Liver (tissue), 9 donors: ENCODE results near the gene PCNX4. TPM values are rescaled to one million over a fixed set of nuclear protein-coding genes. Genes with fewer than 3 reads are reported as not detected.
A peak's percentile ranks its signal among the peaks of the same experiment; 100 is the strongest.

Experiments
- DNase-seq: peaks from one replicate; pipeline ENCODE4 v3.0.0-alpha.2; 2017; ENCODE audit warnings: low spot score
- H3K27ac ChIP-seq, 2 donors: one replicate each; pipeline ENCODE4 v1.7.0; 2013; ENCODE audit warnings: inconsistent platforms in 2 of 2, low read length in 2 of 2, control low read depth in 1 of 2, low read depth in 1 of 2, mild to moderate bottlenecking in 1 of 2
- H3K27me3 ChIP-seq, 4 donors: one replicate each; pipeline versions ENCODE4 v1.6.1 to v1.7.0; 2013; ENCODE audit warnings: low read length in 3 of 4, inconsistent platforms in 1 of 4, mild to moderate bottlenecking in 1 of 4, moderate library complexity in 1 of 4; ENCODE audit not compliant: control insufficient read depth in 4 of 4, insufficient read depth in 4 of 4
- H3K36me3 ChIP-seq, 4 donors: one replicate each; pipeline versions ENCODE4 v1.6.1 to v1.7.0; 2013; ENCODE audit warnings: low read length in 3 of 4, mild to moderate bottlenecking in 3 of 4, low read depth in 1 of 4, moderate library complexity in 1 of 4; ENCODE audit not compliant: control insufficient read depth in 4 of 4, insufficient read depth in 3 of 4
- H3K4me1 ChIP-seq, 4 donors: one replicate each; pipeline versions ENCODE4 v1.6.1 to v1.7.0; 2013; ENCODE audit warnings: low read length in 3 of 4, mild to moderate bottlenecking in 3 of 4, moderate library complexity in 1 of 4; ENCODE audit not compliant: control insufficient read depth in 4 of 4, insufficient read depth in 4 of 4
- H3K4me3 ChIP-seq, 3 donors: one replicate each; pipeline versions ENCODE4 v1.6.1 to v1.7.0; 2013; ENCODE audit warnings: low read length in 3 of 3, control low read depth in 1 of 3, low read depth in 1 of 3, mild to moderate bottlenecking in 1 of 3
- H3K9ac ChIP-seq, 2 donors: one replicate each; pipeline ENCODE4 v1.7.0; 2013; ENCODE audit warnings: low read length in 2 of 2, mild to moderate bottlenecking in 2 of 2, moderate library complexity in 2 of 2, control low read depth in 1 of 2, low read depth in 1 of 2
- H3K9me3 ChIP-seq, 4 donors: one replicate each; pipeline versions ENCODE4 v1.6.1 to v1.7.0; 2013; ENCODE audit warnings: low read length in 3 of 4; ENCODE audit not compliant: control insufficient read depth in 4 of 4
- CTCF ChIP-seq: fragments of 150-350 bp; IDR thresholded peaks from 2 replicates; pipeline ENCODE4 v1.5.1; 2017; ENCODE audit warnings: improper control_type of control experiment, low read depth, low read length; ENCODE audit not compliant: missing input control
- EGR1 ChIP-seq, 2 donors: IDR thresholded peaks; 2 replicates each; pipeline ENCODE4 v1.6.1; 2016 to 2018; ENCODE audit warnings: antibody characterized with exemption in 2 of 2, low read depth in 2 of 2
- FOXA1 ChIP-seq: IDR thresholded peaks from 2 replicates; pipeline ENCODE4 v1.6.1; 2016; ENCODE audit warnings: antibody characterized with exemption
- FOXA2 ChIP-seq: IDR thresholded peaks from 2 replicates; pipeline ENCODE4 v1.6.1; 2016; ENCODE audit warnings: antibody characterized with exemption
- GABPA ChIP-seq, 2 donors: IDR thresholded peaks in 1 of 2; conservative IDR thresholded peaks in 1 of 2; 2 replicates each; pipeline ENCODE4 v1.6.1; 2016; ENCODE audit warnings: antibody characterized with exemption in 2 of 2, mild to moderate bottlenecking in 1 of 2, moderate library complexity in 1 of 2
- HNF4A ChIP-seq, 2 donors: conservative IDR thresholded peaks; 2 replicates each; pipeline ENCODE4 v1.6.1; 2016; ENCODE audit warnings: antibody characterized with exemption in 2 of 2, mild to moderate bottlenecking in 2 of 2
- JUND ChIP-seq, 2 donors: IDR thresholded peaks; 2 replicates each; pipeline ENCODE4 v1.6.1; 2016; ENCODE audit warnings: antibody characterized with exemption in 2 of 2
- MAX ChIP-seq: IDR thresholded peaks from 2 replicates; pipeline ENCODE4 v1.6.1; 2016; ENCODE audit warnings: antibody characterized with exemption
- NR2F2 ChIP-seq: IDR thresholded peaks from 2 replicates; pipeline ENCODE4 v1.6.1; 2016; ENCODE audit warnings: antibody characterized with exemption
- RXRA ChIP-seq, 2 donors: IDR thresholded peaks; 2 replicates each; pipeline ENCODE4 v1.6.1; 2017 to 2018; ENCODE audit warnings: antibody characterized with exemption in 2 of 2, mild to moderate bottlenecking in 1 of 2
- SP1 ChIP-seq: IDR thresholded peaks from 2 replicates; pipeline ENCODE4 v1.6.1; 2018; ENCODE audit warnings: antibody characterized with exemption, mild to moderate bottlenecking
- TAF1 ChIP-seq: conservative IDR thresholded peaks from 2 replicates; pipeline ENCODE4 v1.6.1; 2016; ENCODE audit warnings: antibody characterized with exemption, mild to moderate bottlenecking
- ZBTB33 ChIP-seq: IDR thresholded peaks from 2 replicates; pipeline ENCODE4 v1.6.1; 2016; ENCODE audit warnings: antibody characterized with exemption
- WGBS: extraction: QIAGEN DNeasy Blood & Tissue Kit; methylation state at CpG from one replicate; pipeline ENCODE4 v1.1.7; 2013; 5-methylcytosine and 5-hydroxymethylcytosine counted together
- polyA plus RNA-seq, 2 donors: library from polyadenylated mRNA; stranded (reverse) in 1 of 2; unstranded in 1 of 2; fragments of 200-250 nt in 1 of 2; fragments of >200 nt in 1 of 2; fragmentation: Nextera tagmentation in 1 of 2; extraction: Ambion mirVana in 1 of 2; gene quantifications; one replicate each; pipeline versions ENCODE4 v1.2.1 to v1.2.3, GENCODE V29; 2013 to 2015
- total RNA-seq, 2 donors: library from RNA; depleted of rRNA; stranded (reverse); fragments of >200 nt; gene quantifications; one replicate each; pipeline ENCODE4 v1.2.3, GENCODE V29; 2014
- donor health status: healthy.
- donor health status: healthy.
- donor health status: healthy.
- donor health status: healthy.
- donor health status: healthy.

The PCNX4 gene
- total and polyA plus RNA-seq, 4 donors, result 5.4 to 30.6 (median 14.1) TPM

GRCh38 chr14:60093080-60093479 is 1.4 kb downstream of the PCNX4 start:
- H3K4me3 ChIP-seq, result peak overlapping the region; percentile 74 to 96 (median 89)
- H3K9ac ChIP-seq, result peak overlapping the region; percentile 90 to 91
- H3K36me3 ChIP-seq, result peaks cover 0 to 2% (median 0%) of the 10 kb centered on the region in 4 donors
- peaks cover 3 to 15% (median 10%) of the 10 kb centered on the region in 4 donors for H3K4me1 ChIP-seq
- no peak for TF ChIP-seq FOXA1
- H3K9me3 ChIP-seq, result no peaks in the 10 kb centered on the region
- no peak for DNase-seq
- WGBS, result 19% methylated on average over 3 of the region's 3 CpGs
- no peaks in the 10 kb centered on the region for H3K27me3 ChIP-seq
- H3K27ac ChIP-seq, result peak overlapping the region; percentile 82 to 99

GRCh38 chr14:60093606-60094005 is 1.9 kb downstream of the PCNX4 start:
- TF ChIP-seq NR2F2, result no peak
- Histone ChIP-seq H3K36me3 (peaks cover 0 to 2% (median 0%) of the 10 kb centered on the region in 4 donors), H3K27ac (no peak overlapping the region), H3K9me3 (no peaks in the 10 kb centered on the region), H3K27me3 (no peaks in the 10 kb centered on the region), H3K9ac (no peak overlapping the region), H3K4me3 (no peak overlapping the region), H3K4me1 (peaks cover 3 to 15% (median 10%) of the 10 kb centered on the region in 4 donors)
- no peak for DNase-seq

- Histone ChIP-seq H3K27ac (no peak overlapping the region), H3K36me3 (peaks cover 0 to 2% (median 0%) of the 10 kb centered on the region in 4 donors), H3K9me3 (no peaks in the 10 kb centered on the region), H3K9ac (no peak overlapping the region), H3K4me3 (no peak overlapping the region), H3K27me3 (no peaks in the 10 kb centered on the region), H3K4me1 (peaks cover 3 to 15% (median 10%) of the 10 kb centered on the region in 4 donors)
- DNase-seq, result no peak
- 76% methylated on average over 5 of the region's 5 CpGs for WGBS
- TF ChIP-seq GABPA (IDR thresholded peaks at IDR 0.05 in 1 of 2, conservative IDR thresholded peaks at IDR 0.05 in 1 of 2), result no peak
- no peak for TF ChIP-seq RXRA (IDR thresholded peaks at IDR 0.05)
- TF ChIP-seq TAF1, result no peak
- no peak for TF ChIP-seq NR2F2
- no peak for TF ChIP-seq FOXA2
- no peak for TF ChIP-seq JUND (IDR thresholded peaks at IDR 0.05)
- TF ChIP-seq EGR1 (IDR thresholded peaks at IDR 0.05; ENCODE audit: low read depth in 2 of 2), result no peak
- no peak for TF ChIP-seq ZBTB33
- no peak for TF ChIP-seq HNF4A (conservative IDR thresholded peaks at IDR 0.05)
- no peak for TF ChIP-seq SP1
- no peak for TF ChIP-seq CTCF
- TF ChIP-seq MAX, result no peak
These were observed 2.7 kb downstream of the PCNX4 start for GRCh38 chr14:60094306-60094897.
